Upper lobe of left lung (tissue), 4 donors: ENCODE results near the gene SPATA13.
"Not testable (repeated sequence)": the region's sequence is repeated elsewhere in the genome, so short reads cannot be mapped to it uniquely, and the experiment has no call there.

ENCODE experiments used
- CTCF ChIP-seq, 6 experiments: fragments of 450-650 bp in 4 of 6; fragments of 200-600 bp in 2 of 6; sonication (generic) in 2 of 6; IDR thresholded peaks; one replicate each; pipeline ENCODE4 v1.5.1; 2016 to 2019; ENCODE audit warnings: antibody characterized with exemption in 6 of 6
- POLR2A ChIP-seq, 4 donors: fragments of 450-650 bp; IDR thresholded peaks; one replicate each; pipeline ENCODE4 v1.5.1; 2016 to 2017; ENCODE audit warnings: antibody characterized with exemption in 4 of 4, mild to moderate bottlenecking in 2 of 4

- not testable (repeated sequence) for TF ChIP-seq CTCF, POLR2A (IDR thresholded peaks at IDR 0.05)
Observed at GRCh38 chr13:24205076-24205475, 44.6 kb downstream of the SPATA13 start.
